CD14-positive monocyte (primary cell): ENCODE measurements around the gene PARL. TPM values are rescaled to one million over a fixed set of nuclear protein-coding genes. Genes with fewer than 3 reads are reported as not detected.
A peak's percentile ranks its signal among the peaks of the same experiment; 100 is the strongest.

Source experiments
- DNase-seq, 3 donors: peaks; one replicate each; pipeline ENCODE4 v3.0.0-alpha.2; 2011 to 2022
- H2AFZ ChIP-seq: 2 replicates; pipeline ENCODE4 v1.6.0; 2012; ENCODE audit warnings: mild to moderate bottlenecking, low read depth, low read length, inconsistent platforms; ENCODE audit not compliant: insufficient read depth, poor library complexity, severe bottlenecking
- H3K27ac ChIP-seq, 2 donors: 1 replicate in 1 of 2; 2 replicates in 1 of 2; pipeline ENCODE4 v1.5.1; 2012 to 2013; ENCODE audit warnings: low read length in 2 of 2, control low read depth in 1 of 2, inconsistent platforms in 1 of 2, low read depth in 1 of 2, mild to moderate bottlenecking in 1 of 2
- H3K27me3 ChIP-seq, 2 donors: one replicate each; pipeline versions ENCODE4 v1.6.0 to v1.6.1; 2011 to 2013; ENCODE audit warnings: low read length in 2 of 2; ENCODE audit not compliant: control insufficient read depth in 2 of 2, insufficient read depth in 2 of 2
- H3K36me3 ChIP-seq, 2 donors: replicated peaks in 1 of 2; 1 replicate in 1 of 2; 2 replicates in 1 of 2; pipeline versions ENCODE4 v1.5.1 to v1.6.1; 2012 to 2013; ENCODE audit warnings: low read length in 2 of 2, control low read depth in 1 of 2, inconsistent platforms in 1 of 2, mild to moderate bottlenecking in 1 of 2; ENCODE audit not compliant: insufficient read depth in 2 of 2, control insufficient read depth in 1 of 2
- H3K4me1 ChIP-seq, 2 donors: 1 replicate in 1 of 2; 2 replicates in 1 of 2; pipeline versions ENCODE4 v1.5.1 to v1.6.1; 2012 to 2013; ENCODE audit warnings: low read length in 2 of 2, control low read depth in 1 of 2, inconsistent platforms in 1 of 2, mild to moderate bottlenecking in 1 of 2, moderate library complexity in 1 of 2; ENCODE audit not compliant: insufficient read depth in 2 of 2, control insufficient read depth in 1 of 2
- H3K4me2 ChIP-seq: replicated peaks from 2 replicates; pipeline ENCODE3; 2012; ENCODE audit warnings: low read length, moderate library complexity, mild to moderate bottlenecking; ENCODE audit not compliant: poor library complexity, severe bottlenecking; ENCODE audit errors: extremely low read depth
- H3K4me3 ChIP-seq, 3 experiments: fragments of 200-600 bp in 1 of 3; sonication (generic) in 1 of 3; replicated peaks in 1 of 3; 1 replicate in 2 of 3; 2 replicates in 1 of 3; pipeline ENCODE4 v1.5.1; 2011 to 2013; ENCODE audit warnings: low read length in 3 of 3, mild to moderate bottlenecking in 3 of 3, control low read depth in 2 of 3, low read depth in 2 of 3, inconsistent platforms in 1 of 3, moderate library complexity in 1 of 3
- H3K79me2 ChIP-seq: 2 replicates; pipeline ENCODE4 v1.6.0; 2012; ENCODE audit warnings: mild to moderate bottlenecking, control low read depth, inconsistent platforms, low read length, moderate library complexity; ENCODE audit not compliant: insufficient read depth
- H3K9ac ChIP-seq: 2 replicates; pipeline ENCODE4 v1.6.0; 2017; ENCODE audit warnings: low read length, mild to moderate bottlenecking; ENCODE audit not compliant: insufficient read depth, poor library complexity, severe bottlenecking
- H3K9me3 ChIP-seq, 2 donors: replicated peaks in 1 of 2; 1 replicate in 1 of 2; 2 replicates in 1 of 2; pipeline versions ENCODE4 v1.5.1 to v1.6.1; 2012 to 2013; ENCODE audit warnings: low read length in 2 of 2, control low read depth in 1 of 2; ENCODE audit not compliant: control insufficient read depth in 1 of 2, insufficient read depth in 1 of 2
- H4K20me1 ChIP-seq: 2 replicates; pipeline ENCODE4 v1.6.0; 2012; ENCODE audit warnings: mild to moderate bottlenecking, low read length, control low read depth, moderate library complexity; ENCODE audit not compliant: insufficient read depth
- H3K27ac Mint-ChIP-seq, 7 donors: one replicate each; pipeline ENCODE4 v1.8.0; 2020; ENCODE audit warnings: mild to moderate bottlenecking in 7 of 7, mixed read lengths in 7 of 7, moderate library complexity in 6 of 7, inconsistent platforms in 2 of 7
- H3K27me3 Mint-ChIP-seq, 3 donors: one replicate each; pipeline ENCODE4 v1.8.0; 2021 to 2022; ENCODE audit warnings: low read depth in 3 of 3, mild to moderate bottlenecking in 3 of 3, mixed read lengths in 3 of 3, moderate library complexity in 3 of 3, inconsistent platforms in 1 of 3
- H3K36me3 Mint-ChIP-seq, 2 donors: one replicate each; pipeline ENCODE4 v1.8.0; 2020; ENCODE audit warnings: mixed read lengths in 2 of 2, inconsistent platforms in 1 of 2, mild to moderate bottlenecking in 1 of 2
- H3K4me1 Mint-ChIP-seq: one replicate; pipeline ENCODE4 v1.8.0; 2020; ENCODE audit warnings: mild to moderate bottlenecking, mixed read lengths
- H3K4me3 Mint-ChIP-seq, 2 donors: one replicate each; pipeline ENCODE4 v1.8.0; 2020; ENCODE audit warnings: mild to moderate bottlenecking in 2 of 2, mixed read lengths in 2 of 2, moderate library complexity in 1 of 2
- H3K9me3 Mint-ChIP-seq, 7 donors: one replicate each; pipeline ENCODE4 v1.8.0; 2020 to 2022; ENCODE audit warnings: mixed read lengths in 7 of 7, mild to moderate bottlenecking in 6 of 7, moderate library complexity in 6 of 7, inconsistent platforms in 2 of 7
- WGBS: methylation state at CpG from one replicate; pipeline ENCODE4 v1.1.5; 2013; ENCODE audit warnings: missing lambda C conversion rate; ENCODE audit not compliant: insufficient coverage; 5-methylcytosine and 5-hydroxymethylcytosine counted together
- intact Hi-C, 2 donors: fragments of 100-400 bp; cut with micrococcal nuclease; formaldehyde crosslinking; loops; one replicate each; pipeline versions ENCODE4 v1.15.0 to v1.15.1; 2023
- polyA plus RNA-seq, 3 donors: library from polyadenylated mRNA; depleted of rRNA in 1 of 3; unstranded in 2 of 3; stranded (reverse) in 1 of 3; fragments of 300-500 nt in 2 of 3; fragments of >200 nt in 1 of 3; fragmentation: Illumina TruSeq in 2 of 3; gene quantifications; 1 replicate in 2 of 3; 2 replicates in 1 of 3; pipeline ENCODE4 v1.2.3, GENCODE V29; 2012 to 2021
- TF ChIP-seq, protein P1 (sequence below): fragments of 200-600 bp; IDR thresholded peaks from one replicate; pipeline ENCODE4 v1.8.0; 2022; ENCODE audit warnings: antibody characterized with exemption, mild to moderate bottlenecking

PARL gene
- polyA plus RNA-seq, 3 donors, result 65.6 to 196 (median 155) TPM

DNA sequence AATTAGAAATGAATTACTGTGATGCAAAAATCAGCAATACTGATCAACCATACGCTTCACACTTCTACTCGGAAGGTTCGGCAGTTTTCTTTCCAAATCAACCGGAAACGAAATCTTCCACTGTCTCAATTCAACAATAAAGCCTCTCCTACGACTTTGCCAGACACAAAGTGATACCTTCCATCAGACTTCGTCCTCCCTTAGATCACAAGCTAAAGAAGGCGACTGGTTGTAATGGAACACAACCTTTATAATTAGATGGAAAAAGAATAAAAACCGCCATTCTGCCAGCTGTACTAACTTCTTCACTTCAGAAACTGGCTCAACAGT is 618 bp downstream of the PARL start:
- peak overlapping the region; percentile 93 to 98 for H3K4me3 Mint-ChIP-seq
- H3K27ac Mint-ChIP-seq, result peak overlapping the region; percentile 86 to 96 (median 93)
- Histone ChIP-seq H3K9ac (peak overlapping the region; percentile 84), H3K79me2 (peaks cover 56% of the 10 kb centered on the region), H3K4me3 (peak overlapping the region; percentile 56 to 92 (median 86)), H3K36me3 (no peaks in the 10 kb centered on the region), H3K27ac (peak overlapping the region; percentile 77 to 90), H3K4me1 (peaks cover 42 to 57% of the 10 kb centered on the region in 2 donors), H3K9me3 (no peaks in the 10 kb centered on the region), H3K27me3 (no peaks in the 10 kb centered on the region), H4K20me1 (peaks cover 33% of the 10 kb centered on the region), H3K4me2 (peak overlapping the region; percentile 92), H2AFZ (peak overlapping the region; percentile 98)
- TF ChIP-seq, protein P1, sequence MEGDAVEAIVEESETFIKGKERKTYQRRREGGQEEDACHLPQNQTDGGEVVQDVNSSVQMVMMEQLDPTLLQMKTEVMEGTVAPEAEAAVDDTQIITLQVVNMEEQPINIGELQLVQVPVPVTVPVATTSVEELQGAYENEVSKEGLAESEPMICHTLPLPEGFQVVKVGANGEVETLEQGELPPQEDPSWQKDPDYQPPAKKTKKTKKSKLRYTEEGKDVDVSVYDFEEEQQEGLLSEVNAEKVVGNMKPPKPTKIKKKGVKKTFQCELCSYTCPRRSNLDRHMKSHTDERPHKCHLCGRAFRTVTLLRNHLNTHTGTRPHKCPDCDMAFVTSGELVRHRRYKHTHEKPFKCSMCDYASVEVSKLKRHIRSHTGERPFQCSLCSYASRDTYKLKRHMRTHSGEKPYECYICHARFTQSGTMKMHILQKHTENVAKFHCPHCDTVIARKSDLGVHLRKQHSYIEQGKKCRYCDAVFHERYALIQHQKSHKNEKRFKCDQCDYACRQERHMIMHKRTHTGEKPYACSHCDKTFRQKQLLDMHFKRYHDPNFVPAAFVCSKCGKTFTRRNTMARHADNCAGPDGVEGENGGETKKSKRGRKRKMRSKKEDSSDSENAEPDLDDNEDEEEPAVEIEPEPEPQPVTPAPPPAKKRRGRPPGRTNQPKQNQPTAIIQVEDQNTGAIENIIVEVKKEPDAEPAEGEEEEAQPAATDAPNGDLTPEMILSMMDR, result no peak
- H3K36me3 Mint-ChIP-seq, result peaks cover under 1 to 1% of the 10 kb centered on the region in 2 donors
- H3K4me1 Mint-ChIP-seq, result peaks cover 46% of the 10 kb centered on the region
- intact Hi-C loops, result loop anchor here in 1 of 2 donors (5.0 to 10.0 kb wide), 2 partner anchors 57 to 419 kb away; partner anchors contain the start of gene MAP6D1
- no peaks in the 10 kb centered on the region for H3K9me3 Mint-ChIP-seq
- peaks cover 0 to 2% (median 0%) of the 10 kb centered on the region in 3 donors for H3K27me3 Mint-ChIP-seq
- WGBS, result 0% methylated on average over 4 of the region's 9 CpGs
- no peak for DNase-seq

DNA sequence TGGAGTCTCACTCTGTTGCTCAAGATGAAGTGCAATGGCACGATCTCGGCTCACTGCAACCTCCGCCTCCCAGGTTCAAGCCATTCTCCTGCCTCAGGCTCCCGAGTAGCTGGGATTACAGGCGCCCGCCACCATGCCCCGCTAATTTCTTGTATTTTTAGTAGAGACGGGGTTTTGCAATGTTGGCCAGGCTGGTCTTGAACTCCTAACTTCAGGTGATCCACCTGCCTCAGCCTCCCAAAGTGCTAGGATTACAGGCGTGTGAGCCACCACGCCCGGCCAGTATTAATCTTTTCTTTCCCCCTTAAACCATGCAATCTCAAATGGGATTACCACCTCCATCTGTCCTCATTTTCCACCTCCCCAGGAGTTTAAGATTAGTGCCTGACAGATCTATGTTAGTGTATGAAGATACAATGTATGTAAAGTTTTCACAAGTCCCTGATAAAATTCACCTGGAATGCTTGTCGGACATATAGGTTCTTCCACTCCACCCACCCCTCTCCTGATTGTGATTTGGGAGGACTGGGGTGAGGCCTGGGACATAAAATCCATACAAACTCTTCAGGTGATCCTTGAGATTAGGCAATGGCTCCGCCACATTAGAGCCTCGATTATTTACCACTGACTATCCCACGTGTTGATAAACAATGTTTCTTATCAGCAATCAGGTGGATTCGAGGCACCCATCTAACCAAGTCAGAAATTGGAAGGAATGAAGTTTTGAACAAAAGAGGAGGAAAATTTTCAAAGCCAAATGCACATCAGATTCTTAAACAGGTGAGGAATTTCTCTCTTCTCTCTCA is 1.2 kb downstream of the PARL start:
- peak overlapping the region; percentile 56 to 92 (median 86) for H3K4me3 ChIP-seq
- peaks cover 61% of the 10 kb centered on the region for H3K79me2 ChIP-seq
- H3K36me3 ChIP-seq, result no peaks in the 10 kb centered on the region
- Mint-ChIP-seq H3K9me3 (no peaks in the 10 kb centered on the region), H3K4me3 (peak overlapping the region; percentile 93 to 98), H3K27me3 (no peaks in the 10 kb centered on the region), H3K27ac (peak overlapping the region; percentile 86 to 96 (median 93)), H3K36me3 (peaks cover 1 to 2% of the 10 kb centered on the region in 2 donors), H3K4me1 (peaks cover 52% of the 10 kb centered on the region)
- peak overlapping the region; percentile 30 to 90 for H3K27ac ChIP-seq
- no peaks in the 10 kb centered on the region for H3K9me3 ChIP-seq
- peak overlapping the region; percentile 84 for H3K9ac ChIP-seq
- peaks cover 34% of the 10 kb centered on the region for H4K20me1 ChIP-seq
- H3K27me3 ChIP-seq, result no peaks in the 10 kb centered on the region
- peak overlapping the region; percentile 98 for H2AFZ ChIP-seq
- TF ChIP-seq, protein P1, result no peak
- WGBS, result 10% methylated on average over 6 of the region's 16 CpGs
- intact Hi-C loops, result loop anchor here in 1 of 2 donors (5.0 to 10.0 kb wide), 2 partner anchors 56 to 419 kb away; partner anchors contain the start of gene MAP6D1
- H3K4me1 ChIP-seq, result peaks cover 47 to 63% of the 10 kb centered on the region in 2 donors
- peak overlapping the region; percentile 92 for H3K4me2 ChIP-seq
- no peak for DNase-seq
